Panc1 (cell line): Measurements from ENCODE around the gene FSTL5. TPM values are rescaled to one million over a fixed set of nuclear protein-coding genes. Genes with fewer than 3 reads are reported as not detected.

Experiments
- ATAC-seq: fragments of 200-7000 bp; cut with Tn5 transposase; 2 replicates; pipeline ENCODE4 v1.9.1; 2020; ENCODE audit warnings: mild to moderate bottlenecking, moderate library complexity
- BruUV-seq: library from RNA; stranded (reverse); fragments of 400-500 nt; replicated peaks from 2 replicates; lab custom pipeline; 2021; lab: Mats Ljungman, UMichigan
- CTCF ChIA-PET: fragments of 300-600 bp; sonication (Branson Sonifier 250); formaldehyde crosslinking; loops from one replicate; lab custom pipeline; 2022; ENCODE audit warnings: antibody characterized with exemption; lab: Charles Lee
- POLR2A ChIA-PET: fragments of 300-600 bp; sonication (Branson Sonifier 250); formaldehyde crosslinking; loops from one replicate; lab custom pipeline; 2022; ENCODE audit warnings: antibody characterized with exemption; lab: Charles Lee
- DNase-seq: peaks from one replicate; pipeline ENCODE4 v3.0.0-alpha.2; 2010; ENCODE audit warnings: low read depth, low spot score
- H3K27ac ChIP-seq: 2 replicates; pipeline ENCODE4 v1.5.1; 2011; ENCODE audit warnings: mild to moderate bottlenecking, low read length, inconsistent platforms
- H3K27me3 ChIP-seq: fragments of 200-500 bp; sonication (Bioruptor generic); 2 replicates; pipeline ENCODE4 v1.6.0; 2014; ENCODE audit warnings: low read length, inconsistent platforms; ENCODE audit not compliant: control insufficient read depth, insufficient read depth
- H3K36me3 ChIP-seq: fragments of 200-500 bp; sonication (Bioruptor generic); 2 replicates; pipeline ENCODE4 v1.5.1; 2014; ENCODE audit warnings: inconsistent platforms, mild to moderate bottlenecking, low read length, moderate library complexity; ENCODE audit not compliant: control insufficient read depth, insufficient read depth
- H3K4me1 ChIP-seq: 2 replicates; pipeline ENCODE4 v1.5.1; 2011; ENCODE audit warnings: inconsistent platforms, mild to moderate bottlenecking, low read length, moderate library complexity; ENCODE audit not compliant: control insufficient read depth, insufficient read depth
- H3K4me3 ChIP-seq, 2 experiments: 2 replicates each; pipeline ENCODE4 v1.5.1; 2011 to 2012; ENCODE audit warnings: low read depth in 2 of 2, low read length in 2 of 2, mild to moderate bottlenecking in 2 of 2, inconsistent platforms in 1 of 2, moderate library complexity in 1 of 2
- H3K9me3 ChIP-seq: fragments of 200-500 bp; sonication (Bioruptor generic); 2 replicates; pipeline ENCODE4 v1.5.1; 2014; ENCODE audit warnings: low read depth, mild to moderate bottlenecking, inconsistent platforms, low read length, moderate library complexity; ENCODE audit not compliant: control insufficient read depth, insufficient read depth
- POLR2AphosphoS5 ChIP-seq: IDR thresholded peaks from 2 replicates; pipeline ENCODE4 v1.6.1; 2012; ENCODE audit warnings: mild to moderate bottlenecking, low read depth, low read length, moderate library complexity
- SIN3A ChIP-seq: IDR thresholded peaks from 2 replicates; pipeline ENCODE4 v1.6.1; 2012; ENCODE audit warnings: low read depth, mild to moderate bottlenecking, low read length, moderate library complexity, borderline replicate concordance; ENCODE audit not compliant: insufficient read depth
- TCF7L2 ChIP-seq: IDR thresholded peaks from 2 replicates; pipeline ENCODE4 v1.6.1; 2011; ENCODE audit warnings: mild to moderate bottlenecking, low read depth, low read length, inconsistent platforms
- in situ Hi-C: cut with HindIII; loops from 2 replicates; pipeline ENCODE4 v1.10.0; 2016; ENCODE audit warnings: low sequenced_read_pairs, low pct_unique_long_range_greater_than_20kb
- intact Hi-C: fragments of 100-400 bp; cut with micrococcal nuclease; formaldehyde crosslinking; loops from one replicate; pipeline ENCODE4 v1.10.0; 2022; ENCODE audit not compliant: unreplicated experiment
- total RNA-seq: library from RNA; stranded (reverse); gene quantifications from one replicate; pipeline ENCODE4 v1.2.1, GENCODE V29; 2021; ENCODE audit not compliant: unreplicated experiment
- TF ChIP-seq, protein P1 (sequence below): fragments of 450-650 bp; IDR thresholded peaks from 2 replicates; pipeline ENCODE4 v1.5.1; 2017; ENCODE audit warnings: mild to moderate bottlenecking
- TF ChIP-seq, protein P2 (sequence below), 2 experiments: IDR thresholded peaks; 2 replicates each; pipeline ENCODE4 v1.6.1; 2011 to 2012; ENCODE audit warnings: low read depth in 2 of 2, control low read depth in 1 of 2, low read length in 1 of 2, mild to moderate bottlenecking in 1 of 2, moderate library complexity in 1 of 2; ENCODE audit not compliant: insufficient read depth in 1 of 2

Gene FSTL5
- total RNA-seq, 1 experiment from 2014 or later = 0.67 TPM

DNA sequence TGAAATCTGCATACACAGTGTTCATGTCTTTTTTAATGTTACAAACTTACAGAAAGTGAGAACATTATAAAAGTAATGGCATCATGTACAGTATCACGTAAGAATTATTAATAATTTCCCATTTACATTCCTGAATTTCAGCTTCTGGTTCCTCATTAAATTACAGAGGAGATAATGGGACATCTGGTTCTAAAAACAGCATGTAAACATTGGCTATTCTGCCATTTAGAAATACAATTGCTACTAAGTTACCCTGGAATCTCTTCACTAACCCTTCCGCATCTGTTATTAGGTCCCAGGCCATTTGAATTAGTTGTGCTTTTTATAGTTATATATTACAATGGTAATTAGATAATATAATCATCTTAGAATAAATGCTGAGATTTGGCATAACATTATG is 505.1 kb downstream of the FSTL5 start:
- no peak overlapping the region for H3K4me3 ChIP-seq
- H3K27ac ChIP-seq = no peak overlapping the region
- in situ Hi-C loops (no loop called here), intact Hi-C loops (no loop called here)
- ChIA-PET CTCF (no interaction called here), POLR2A (no interaction called here)
- no peak for DNase-seq
- no peaks in the 10 kb centered on the region for H3K9me3 ChIP-seq
- no TSS peak for BruUV-seq
- TF ChIP-seq TCF7L2 (no peak), POLR2AphosphoS5 (no peak), SIN3A (no peak)
- TF ChIP-seq, protein P1, sequence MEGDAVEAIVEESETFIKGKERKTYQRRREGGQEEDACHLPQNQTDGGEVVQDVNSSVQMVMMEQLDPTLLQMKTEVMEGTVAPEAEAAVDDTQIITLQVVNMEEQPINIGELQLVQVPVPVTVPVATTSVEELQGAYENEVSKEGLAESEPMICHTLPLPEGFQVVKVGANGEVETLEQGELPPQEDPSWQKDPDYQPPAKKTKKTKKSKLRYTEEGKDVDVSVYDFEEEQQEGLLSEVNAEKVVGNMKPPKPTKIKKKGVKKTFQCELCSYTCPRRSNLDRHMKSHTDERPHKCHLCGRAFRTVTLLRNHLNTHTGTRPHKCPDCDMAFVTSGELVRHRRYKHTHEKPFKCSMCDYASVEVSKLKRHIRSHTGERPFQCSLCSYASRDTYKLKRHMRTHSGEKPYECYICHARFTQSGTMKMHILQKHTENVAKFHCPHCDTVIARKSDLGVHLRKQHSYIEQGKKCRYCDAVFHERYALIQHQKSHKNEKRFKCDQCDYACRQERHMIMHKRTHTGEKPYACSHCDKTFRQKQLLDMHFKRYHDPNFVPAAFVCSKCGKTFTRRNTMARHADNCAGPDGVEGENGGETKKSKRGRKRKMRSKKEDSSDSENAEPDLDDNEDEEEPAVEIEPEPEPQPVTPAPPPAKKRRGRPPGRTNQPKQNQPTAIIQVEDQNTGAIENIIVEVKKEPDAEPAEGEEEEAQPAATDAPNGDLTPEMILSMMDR = no peak
- TF ChIP-seq, protein P2, sequence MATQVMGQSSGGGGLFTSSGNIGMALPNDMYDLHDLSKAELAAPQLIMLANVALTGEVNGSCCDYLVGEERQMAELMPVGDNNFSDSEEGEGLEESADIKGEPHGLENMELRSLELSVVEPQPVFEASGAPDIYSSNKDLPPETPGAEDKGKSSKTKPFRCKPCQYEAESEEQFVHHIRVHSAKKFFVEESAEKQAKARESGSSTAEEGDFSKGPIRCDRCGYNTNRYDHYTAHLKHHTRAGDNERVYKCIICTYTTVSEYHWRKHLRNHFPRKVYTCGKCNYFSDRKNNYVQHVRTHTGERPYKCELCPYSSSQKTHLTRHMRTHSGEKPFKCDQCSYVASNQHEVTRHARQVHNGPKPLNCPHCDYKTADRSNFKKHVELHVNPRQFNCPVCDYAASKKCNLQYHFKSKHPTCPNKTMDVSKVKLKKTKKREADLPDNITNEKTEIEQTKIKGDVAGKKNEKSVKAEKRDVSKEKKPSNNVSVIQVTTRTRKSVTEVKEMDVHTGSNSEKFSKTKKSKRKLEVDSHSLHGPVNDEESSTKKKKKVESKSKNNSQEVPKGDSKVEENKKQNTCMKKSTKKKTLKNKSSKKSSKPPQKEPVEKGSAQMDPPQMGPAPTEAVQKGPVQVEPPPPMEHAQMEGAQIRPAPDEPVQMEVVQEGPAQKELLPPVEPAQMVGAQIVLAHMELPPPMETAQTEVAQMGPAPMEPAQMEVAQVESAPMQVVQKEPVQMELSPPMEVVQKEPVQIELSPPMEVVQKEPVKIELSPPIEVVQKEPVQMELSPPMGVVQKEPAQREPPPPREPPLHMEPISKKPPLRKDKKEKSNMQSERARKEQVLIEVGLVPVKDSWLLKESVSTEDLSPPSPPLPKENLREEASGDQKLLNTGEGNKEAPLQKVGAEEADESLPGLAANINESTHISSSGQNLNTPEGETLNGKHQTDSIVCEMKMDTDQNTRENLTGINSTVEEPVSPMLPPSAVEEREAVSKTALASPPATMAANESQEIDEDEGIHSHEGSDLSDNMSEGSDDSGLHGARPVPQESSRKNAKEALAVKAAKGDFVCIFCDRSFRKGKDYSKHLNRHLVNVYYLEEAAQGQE (IDR thresholded peaks at IDR 0.05; ENCODE audit: insufficient read depth in 1 of 2, low read depth in 2 of 2, low read length in 1 of 2) = no peak
- ATAC-seq = no peak
- no peaks in the 10 kb centered on the region for H3K4me1 ChIP-seq
- H3K36me3 ChIP-seq = no peaks in the 10 kb centered on the region
- H3K27me3 ChIP-seq = no peaks in the 10 kb centered on the region

DNA sequence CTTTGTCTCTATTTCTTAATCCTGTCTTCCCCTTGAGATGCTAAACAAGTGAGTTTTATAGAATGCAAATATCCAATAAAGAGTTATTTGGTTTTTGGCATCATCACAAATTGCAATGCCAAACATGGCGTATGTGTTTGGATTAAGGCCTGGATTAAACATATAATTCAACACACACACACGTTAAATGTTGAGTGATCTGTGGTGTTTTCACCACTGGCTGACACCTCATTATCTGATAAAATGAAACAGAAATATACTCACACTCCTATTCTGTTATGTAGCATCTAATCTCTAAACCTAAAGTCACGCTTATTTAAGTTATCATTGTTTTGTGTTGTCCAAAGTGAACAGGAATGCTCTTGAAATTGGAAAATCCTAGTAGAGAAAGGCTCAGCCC is 506.2 kb downstream of the FSTL5 start:
- H3K27me3 ChIP-seq = no peaks in the 10 kb centered on the region
- intact Hi-C loops = no loop called here
- H3K36me3 ChIP-seq = no peaks in the 10 kb centered on the region
- no peaks in the 10 kb centered on the region for H3K4me1 ChIP-seq
- no peak overlapping the region for H3K27ac ChIP-seq
- no peak overlapping the region for H3K4me3 ChIP-seq
- no TSS peak for BruUV-seq
- TF ChIP-seq SIN3A (no peak), TCF7L2 (no peak), POLR2AphosphoS5 (no peak)
- TF ChIP-seq, protein P1 = no peak
- TF ChIP-seq, protein P2 (IDR thresholded peaks at IDR 0.05; ENCODE audit: insufficient read depth in 1 of 2, low read depth in 2 of 2, low read length in 1 of 2) = no peak
- ChIA-PET POLR2A (no interaction called here), CTCF (no interaction called here)
- DNase-seq (no peak), ATAC-seq (no peak)
- in situ Hi-C loops = no loop called here
- H3K9me3 ChIP-seq = no peaks in the 10 kb centered on the region
